Gastroesophageal sphincter (tissue), 3 donors: ENCODE data around the gene LATS2.

ENCODE experiments used
- POLR2A ChIP-seq, 2 donors: fragments of 450-650 bp; IDR thresholded peaks; one replicate each; pipeline ENCODE4 v1.6.1; 2017; ENCODE audit warnings: antibody characterized with exemption in 2 of 2, mild to moderate bottlenecking in 2 of 2, moderate library complexity in 1 of 2
- POLR2AphosphoS5 ChIP-seq: sonication (generic); formaldehyde crosslinking; IDR thresholded peaks from one replicate; pipeline ENCODE4 v1.6.1; 2017; ENCODE audit warnings: antibody characterized with exemption
- TF ChIP-seq, protein P1 (sequence below), 4 experiments: fragments of 200-600 bp in 2 of 4; fragments of 450-650 bp in 2 of 4; sonication (generic) in 1 of 4; IDR thresholded peaks; one replicate each; pipeline ENCODE4 v1.5.1; 2017 to 2019; ENCODE audit warnings: antibody characterized with exemption in 4 of 4, mild to moderate bottlenecking in 2 of 4, moderate library complexity in 2 of 4

DNA sequence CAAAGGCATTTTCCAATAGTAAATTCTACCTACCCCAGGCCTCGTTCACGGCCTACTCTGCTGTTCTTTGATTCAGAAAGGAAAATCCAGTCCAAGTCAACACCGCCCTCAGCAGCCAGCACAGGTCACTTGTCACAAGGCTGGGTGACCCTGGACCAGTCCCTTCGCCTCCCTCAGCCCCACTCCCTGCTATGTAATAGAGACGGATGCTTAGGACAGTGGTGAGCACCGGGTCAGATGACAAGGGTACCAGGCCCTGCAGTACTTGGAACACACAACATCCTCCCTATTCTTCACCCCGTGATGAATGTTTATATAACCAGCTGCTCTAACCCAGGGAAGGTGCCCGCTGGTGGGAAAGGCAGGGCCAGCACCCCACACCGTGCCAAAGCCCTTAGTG is 14.3 kb downstream of the LATS2 start:
- TF ChIP-seq, protein P1, sequence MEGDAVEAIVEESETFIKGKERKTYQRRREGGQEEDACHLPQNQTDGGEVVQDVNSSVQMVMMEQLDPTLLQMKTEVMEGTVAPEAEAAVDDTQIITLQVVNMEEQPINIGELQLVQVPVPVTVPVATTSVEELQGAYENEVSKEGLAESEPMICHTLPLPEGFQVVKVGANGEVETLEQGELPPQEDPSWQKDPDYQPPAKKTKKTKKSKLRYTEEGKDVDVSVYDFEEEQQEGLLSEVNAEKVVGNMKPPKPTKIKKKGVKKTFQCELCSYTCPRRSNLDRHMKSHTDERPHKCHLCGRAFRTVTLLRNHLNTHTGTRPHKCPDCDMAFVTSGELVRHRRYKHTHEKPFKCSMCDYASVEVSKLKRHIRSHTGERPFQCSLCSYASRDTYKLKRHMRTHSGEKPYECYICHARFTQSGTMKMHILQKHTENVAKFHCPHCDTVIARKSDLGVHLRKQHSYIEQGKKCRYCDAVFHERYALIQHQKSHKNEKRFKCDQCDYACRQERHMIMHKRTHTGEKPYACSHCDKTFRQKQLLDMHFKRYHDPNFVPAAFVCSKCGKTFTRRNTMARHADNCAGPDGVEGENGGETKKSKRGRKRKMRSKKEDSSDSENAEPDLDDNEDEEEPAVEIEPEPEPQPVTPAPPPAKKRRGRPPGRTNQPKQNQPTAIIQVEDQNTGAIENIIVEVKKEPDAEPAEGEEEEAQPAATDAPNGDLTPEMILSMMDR (IDR thresholded peaks at IDR 0.05), result no peak
- TF ChIP-seq POLR2AphosphoS5 (no peak), POLR2A (IDR thresholded peaks at IDR 0.05) (no peak)
